ENCODE results near the gene SYNGR2.

Gene SYNGR2

GRCh38 chr17:78144147-78144719 is 24.1 kb upstream of the SYNGR2 start:
- peak overlapping the region in 4 of 5 donors; percentile 9 to 49 (median 29) for H3K4me3 ChIP-seq (ENCODE audit: low read depth in 1 of 5, low read length in 5 of 5)
- peak overlapping the region in 4 of 5 donors; percentile 7 to 57 (median 38) for H3K9ac ChIP-seq (ENCODE audit: low read length in 5 of 5)
- H3K9me3 ChIP-seq (ENCODE audit: control insufficient read depth in 5 of 5, low read length in 5 of 5), result no peaks in the 10 kb centered on the region
- peaks cover 0 to 3% (median 0%) of the 10 kb centered on the region in 5 donors for H3K36me3 ChIP-seq (ENCODE audit: control insufficient read depth in 5 of 5, insufficient read depth in 5 of 5, low read length in 5 of 5)
- no peaks in the 10 kb centered on the region for H3K27me3 ChIP-seq (ENCODE audit: control insufficient read depth in 5 of 5, insufficient read depth in 4 of 5, low read length in 5 of 5)
- H3K27ac ChIP-seq (ENCODE audit: low read depth, low read length), result peak overlapping the region; percentile 86
- peaks cover 17 to 60% (median 49%) of the 10 kb centered on the region in 5 donors for H3K4me1 ChIP-seq (ENCODE audit: control insufficient read depth in 5 of 5, insufficient read depth in 5 of 5, low read length in 5 of 5)

- no peaks in the 10 kb centered on the region for H3K27me3 ChIP-seq (ENCODE audit: control insufficient read depth in 5 of 5, insufficient read depth in 4 of 5, low read length in 5 of 5)
- peak overlapping the region; percentile 86 for H3K27ac ChIP-seq (ENCODE audit: low read depth, low read length)
- H3K4me3 ChIP-seq (ENCODE audit: low read depth in 1 of 5, low read length in 5 of 5), result peak overlapping the region in 4 of 5 donors; percentile 9 to 49 (median 29)
- peaks cover 17 to 59% (median 49%) of the 10 kb centered on the region in 5 donors for H3K4me1 ChIP-seq (ENCODE audit: control insufficient read depth in 5 of 5, insufficient read depth in 5 of 5, low read length in 5 of 5)
- peaks cover 0 to 3% (median 0%) of the 10 kb centered on the region in 5 donors for H3K36me3 ChIP-seq (ENCODE audit: control insufficient read depth in 5 of 5, insufficient read depth in 5 of 5, low read length in 5 of 5)
- H3K9ac ChIP-seq (ENCODE audit: low read length in 5 of 5), result peak overlapping the region in 4 of 5 donors; percentile 7 to 57 (median 30)
- H3K9me3 ChIP-seq (ENCODE audit: control insufficient read depth in 5 of 5, low read length in 5 of 5), result no peaks in the 10 kb centered on the region
These were observed 23.4 kb upstream of the SYNGR2 start for GRCh38 chr17:78144736-78145641.

- H3K4me3 ChIP-seq (ENCODE audit: low read depth in 1 of 5, low read length in 5 of 5), result no peak overlapping the region
- H3K4me1 ChIP-seq (ENCODE audit: control insufficient read depth in 5 of 5, insufficient read depth in 5 of 5, low read length in 5 of 5), result peaks cover 17 to 49% (median 38%) of the 10 kb centered on the region in 5 donors
- no peak overlapping the region for H3K9ac ChIP-seq (ENCODE audit: low read length in 5 of 5)
- no peaks in the 10 kb centered on the region for H3K27me3 ChIP-seq (ENCODE audit: control insufficient read depth in 5 of 5, insufficient read depth in 4 of 5, low read length in 5 of 5)
- H3K9me3 ChIP-seq (ENCODE audit: control insufficient read depth in 5 of 5, low read length in 5 of 5), result no peaks in the 10 kb centered on the region
- no peak overlapping the region for H3K27ac ChIP-seq (ENCODE audit: low read depth, low read length)
- H3K36me3 ChIP-seq (ENCODE audit: control insufficient read depth in 5 of 5, insufficient read depth in 5 of 5, low read length in 5 of 5), result peaks cover 0 to under 1% (median 0%) of the 10 kb centered on the region in 5 donors
These were observed 21.9 kb upstream of the SYNGR2 start for GRCh38 chr17:78146471-78146869.

DNA sequence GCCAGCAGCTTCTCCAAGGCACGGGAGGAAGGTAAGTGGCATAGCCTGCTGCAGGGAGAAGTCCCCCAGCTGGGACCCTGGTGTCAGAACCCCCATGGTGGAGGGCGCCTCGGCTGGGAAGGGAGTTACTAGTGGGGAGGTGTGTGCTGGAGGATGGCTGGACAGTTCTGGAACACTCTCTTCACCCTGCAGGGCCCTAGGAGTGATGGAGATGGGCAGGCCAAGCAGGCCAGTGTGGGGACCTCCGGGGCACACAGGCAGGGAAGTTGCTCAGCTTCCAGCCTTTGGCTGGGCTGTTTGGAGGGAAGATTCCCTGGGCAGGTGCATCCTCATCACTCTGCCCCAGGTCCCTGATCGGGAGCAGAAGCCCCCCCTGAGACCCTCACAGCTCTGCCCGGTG is 21.5 kb upstream of the SYNGR2 start:
- Histone ChIP-seq H3K36me3 (ENCODE audit: control insufficient read depth in 5 of 5, insufficient read depth in 5 of 5, low read length in 5 of 5) (no peaks in the 10 kb centered on the region), H3K4me3 (ENCODE audit: low read depth in 1 of 5, low read length in 5 of 5) (no peak overlapping the region), H3K27me3 (ENCODE audit: control insufficient read depth in 5 of 5, insufficient read depth in 4 of 5, low read length in 5 of 5) (no peaks in the 10 kb centered on the region), H3K9ac (ENCODE audit: low read length in 5 of 5) (no peak overlapping the region), H3K27ac (ENCODE audit: low read depth, low read length) (no peak overlapping the region), H3K4me1 (ENCODE audit: control insufficient read depth in 5 of 5, insufficient read depth in 5 of 5, low read length in 5 of 5) (peaks cover 16 to 49% (median 38%) of the 10 kb centered on the region in 5 donors), H3K9me3 (ENCODE audit: control insufficient read depth in 5 of 5, low read length in 5 of 5) (no peaks in the 10 kb centered on the region)

- Histone ChIP-seq H3K9ac (ENCODE audit: low read length in 5 of 5) (no peak overlapping the region), H3K36me3 (ENCODE audit: control insufficient read depth in 5 of 5, insufficient read depth in 5 of 5, low read length in 5 of 5) (no peaks in the 10 kb centered on the region), H3K4me1 (ENCODE audit: control insufficient read depth in 5 of 5, insufficient read depth in 5 of 5, low read length in 5 of 5) (peaks cover 16 to 44% (median 39%) of the 10 kb centered on the region in 5 donors), H3K27me3 (ENCODE audit: control insufficient read depth in 5 of 5, insufficient read depth in 4 of 5, low read length in 5 of 5) (no peaks in the 10 kb centered on the region), H3K27ac (ENCODE audit: low read depth, low read length) (no peak overlapping the region), H3K9me3 (ENCODE audit: control insufficient read depth in 5 of 5, low read length in 5 of 5) (no peaks in the 10 kb centered on the region), H3K4me3 (ENCODE audit: low read depth in 1 of 5, low read length in 5 of 5) (no peak overlapping the region)
These were observed 20.9 kb upstream of the SYNGR2 start for GRCh38 chr17:78147315-78147998.

DNA sequence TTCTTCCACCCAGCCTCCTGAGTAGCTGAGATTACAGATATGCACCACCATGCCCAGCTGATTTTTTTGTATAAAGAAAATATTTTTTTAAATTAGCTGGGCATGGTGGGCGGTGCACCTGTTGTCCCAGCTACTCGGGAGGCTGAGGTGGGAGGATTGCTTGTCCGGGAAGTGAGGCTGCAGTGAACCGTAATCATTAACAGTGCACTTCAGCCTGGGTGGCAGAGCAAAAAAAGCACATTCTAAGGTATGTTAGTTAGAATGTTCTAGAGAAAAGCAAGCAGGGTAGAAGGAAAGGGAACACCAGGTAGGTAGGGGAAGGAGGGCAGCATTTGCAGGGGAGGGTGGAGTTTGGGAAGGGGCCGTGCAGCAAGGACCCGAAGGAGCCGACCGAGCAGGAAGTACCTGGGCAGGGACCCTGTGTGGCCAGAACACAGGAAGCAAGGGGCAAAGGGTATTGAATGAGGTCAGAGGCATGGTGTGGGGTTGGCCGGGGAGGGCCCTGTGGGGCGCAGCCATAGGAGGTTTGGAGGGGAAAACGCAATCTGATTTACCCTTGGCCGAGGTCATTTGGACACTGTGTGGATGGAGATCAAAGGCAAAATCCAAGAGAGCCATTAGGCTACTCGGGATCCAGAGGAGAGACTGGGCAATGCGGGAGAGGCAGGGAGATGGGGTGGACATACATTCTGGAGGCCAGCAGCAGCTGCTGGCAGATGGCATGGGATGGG is 19.9 kb upstream of the SYNGR2 start:
- Histone ChIP-seq H3K9me3 (ENCODE audit: control insufficient read depth in 5 of 5, low read length in 5 of 5) (no peaks in the 10 kb centered on the region), H3K27me3 (ENCODE audit: control insufficient read depth in 5 of 5, insufficient read depth in 4 of 5, low read length in 5 of 5) (no peaks in the 10 kb centered on the region), H3K4me3 (ENCODE audit: low read depth in 1 of 5, low read length in 5 of 5) (no peak overlapping the region), H3K4me1 (ENCODE audit: control insufficient read depth in 5 of 5, insufficient read depth in 5 of 5, low read length in 5 of 5) (peaks cover 16 to 42% (median 35%) of the 10 kb centered on the region in 5 donors), H3K9ac (ENCODE audit: low read length in 5 of 5) (no peak overlapping the region), H3K36me3 (ENCODE audit: control insufficient read depth in 5 of 5, insufficient read depth in 5 of 5, low read length in 5 of 5) (no peaks in the 10 kb centered on the region), H3K27ac (ENCODE audit: low read depth, low read length) (no peak overlapping the region)

- H3K27me3 ChIP-seq (ENCODE audit: control insufficient read depth in 5 of 5, insufficient read depth in 4 of 5, low read length in 5 of 5), result no peaks in the 10 kb centered on the region
- H3K27ac ChIP-seq (ENCODE audit: low read depth, low read length), result no peak overlapping the region
- H3K9me3 ChIP-seq (ENCODE audit: control insufficient read depth in 5 of 5, low read length in 5 of 5), result no peaks in the 10 kb centered on the region
- H3K36me3 ChIP-seq (ENCODE audit: control insufficient read depth in 5 of 5, insufficient read depth in 5 of 5, low read length in 5 of 5), result no peaks in the 10 kb centered on the region
- H3K4me1 ChIP-seq (ENCODE audit: control insufficient read depth in 5 of 5, insufficient read depth in 5 of 5, low read length in 5 of 5), result peaks cover 0 to 17% (median 10%) of the 10 kb centered on the region in 5 donors
- no peak overlapping the region for H3K4me3 ChIP-seq (ENCODE audit: low read depth in 1 of 5, low read length in 5 of 5)
- no peak overlapping the region for H3K9ac ChIP-seq (ENCODE audit: low read length in 5 of 5)
These were observed 16.8 kb upstream of the SYNGR2 start for GRCh38 chr17:78151514-78152008.

DNA sequence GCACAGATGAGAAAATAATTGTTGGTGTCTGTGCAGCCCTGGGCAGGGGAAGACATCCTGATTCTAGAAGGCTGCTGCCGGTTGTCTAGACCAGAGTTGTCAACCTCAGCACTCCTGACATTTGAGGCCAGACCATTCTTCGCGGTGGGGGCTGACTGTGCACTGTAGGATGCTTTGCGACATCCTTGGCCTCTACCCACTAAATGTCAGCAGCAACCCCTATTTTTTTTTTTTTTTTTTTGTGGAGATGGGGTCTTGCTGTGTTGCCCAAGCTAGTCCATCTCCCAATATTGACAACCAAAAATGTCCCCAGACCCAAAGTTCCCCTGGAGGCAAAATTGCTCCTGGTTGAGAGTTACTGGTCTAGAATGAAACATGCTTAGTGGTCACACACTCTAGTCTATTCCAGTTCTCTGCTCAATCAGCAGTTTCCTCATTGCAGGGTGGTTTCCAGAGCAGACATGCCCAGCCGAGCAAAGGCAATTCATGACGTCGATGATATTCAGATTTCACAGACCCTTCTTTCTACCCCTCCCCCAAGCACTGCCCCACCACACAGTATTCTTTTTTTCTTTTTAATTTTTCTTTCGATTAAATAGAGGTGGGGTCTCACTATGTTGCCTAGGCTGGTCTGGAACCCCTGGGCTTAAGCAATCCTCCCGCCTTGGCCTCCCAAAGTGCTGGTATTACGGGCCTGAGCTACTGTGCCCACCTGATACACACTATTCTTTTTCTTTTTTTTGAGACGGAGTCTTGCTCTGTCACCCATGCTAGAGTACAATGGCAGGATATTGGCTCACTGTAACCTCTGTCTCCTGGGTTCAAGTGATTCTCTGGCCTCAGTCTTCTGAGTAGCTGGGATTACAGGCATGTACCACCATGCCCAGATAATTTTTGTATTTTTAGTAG is 13.2 kb upstream of the SYNGR2 start:
- H3K4me1 ChIP-seq (ENCODE audit: control insufficient read depth in 5 of 5, insufficient read depth in 5 of 5, low read length in 5 of 5), result peaks cover 0 to 19% (median 17%) of the 10 kb centered on the region in 5 donors
- H3K27me3 ChIP-seq (ENCODE audit: control insufficient read depth in 5 of 5, insufficient read depth in 4 of 5, low read length in 5 of 5), result no peaks in the 10 kb centered on the region
- no peak overlapping the region for H3K9ac ChIP-seq (ENCODE audit: low read length in 5 of 5)
- no peak overlapping the region for H3K4me3 ChIP-seq (ENCODE audit: low read depth in 1 of 5, low read length in 5 of 5)
- no peak overlapping the region for H3K27ac ChIP-seq (ENCODE audit: low read depth, low read length)
- no peaks in the 10 kb centered on the region for H3K9me3 ChIP-seq (ENCODE audit: control insufficient read depth in 5 of 5, low read length in 5 of 5)
- no peaks in the 10 kb centered on the region for H3K36me3 ChIP-seq (ENCODE audit: control insufficient read depth in 5 of 5, insufficient read depth in 5 of 5, low read length in 5 of 5)

Measured in subcutaneous abdominal adipose tissue (tissue), 5 donors.